IMR-90 (cell line): ENCODE results near the gene DNAJC4.

ENCODE experiments used
- BHLHE40 ChIP-seq: fragments of 150-350 bp; IDR thresholded peaks from 2 replicates; pipeline ENCODE4 v1.6.1; 2016; ENCODE audit warnings: mild to moderate bottlenecking, low read depth, low read length
- CTCF ChIP-seq: conservative IDR thresholded peaks from 2 replicates; pipeline ENCODE4 v1.5.1; 2012; ENCODE audit warnings: mild to moderate bottlenecking, low read depth, low read length, improper control_type of control experiment
- POLR2A ChIP-seq: IDR thresholded peaks from 2 replicates; pipeline ENCODE4 v1.6.1; 2012; ENCODE audit warnings: mild to moderate bottlenecking, low read depth, low read length
- RFX5 ChIP-seq: IDR thresholded peaks from 2 replicates; pipeline ENCODE4 v1.8.0; 2012; ENCODE audit warnings: low read depth, mild to moderate bottlenecking, low read length, moderate library complexity
- SMC3 ChIP-seq: fragments of 150-350 bp; IDR thresholded peaks from 2 replicates; pipeline ENCODE4 v1.6.1; 2016; ENCODE audit warnings: low read depth, mild to moderate bottlenecking, antibody characterized with exemption, low read length, moderate library complexity

GRCh38 chr11:64229744-64230170 is 591 bp upstream of the DNAJC4 start:
- TF ChIP-seq RFX5 (no peak), CTCF (no peak), SMC3 (no peak), BHLHE40 (no peak), POLR2A (no peak)
